GM18867 (cell line): ENCODE results near the gene SPNS2.
A peak's percentile ranks its signal among the peaks of the same experiment; 100 is the strongest.

Experiments
- ATAC-seq: cut with Tn5 transposase; IDR thresholded peaks from one replicate; pipeline ENCODE4 v1.9.1; 2021; ENCODE audit warnings: mild to moderate bottlenecking, moderate library complexity; ENCODE audit not compliant: unreplicated experiment

SPNS2 gene, protein sequence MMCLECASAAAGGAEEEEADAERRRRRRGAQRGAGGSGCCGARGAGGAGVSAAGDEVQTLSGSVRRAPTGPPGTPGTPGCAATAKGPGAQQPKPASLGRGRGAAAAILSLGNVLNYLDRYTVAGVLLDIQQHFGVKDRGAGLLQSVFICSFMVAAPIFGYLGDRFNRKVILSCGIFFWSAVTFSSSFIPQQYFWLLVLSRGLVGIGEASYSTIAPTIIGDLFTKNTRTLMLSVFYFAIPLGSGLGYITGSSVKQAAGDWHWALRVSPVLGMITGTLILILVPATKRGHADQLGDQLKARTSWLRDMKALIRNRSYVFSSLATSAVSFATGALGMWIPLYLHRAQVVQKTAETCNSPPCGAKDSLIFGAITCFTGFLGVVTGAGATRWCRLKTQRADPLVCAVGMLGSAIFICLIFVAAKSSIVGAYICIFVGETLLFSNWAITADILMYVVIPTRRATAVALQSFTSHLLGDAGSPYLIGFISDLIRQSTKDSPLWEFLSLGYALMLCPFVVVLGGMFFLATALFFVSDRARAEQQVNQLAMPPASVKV

DNA sequence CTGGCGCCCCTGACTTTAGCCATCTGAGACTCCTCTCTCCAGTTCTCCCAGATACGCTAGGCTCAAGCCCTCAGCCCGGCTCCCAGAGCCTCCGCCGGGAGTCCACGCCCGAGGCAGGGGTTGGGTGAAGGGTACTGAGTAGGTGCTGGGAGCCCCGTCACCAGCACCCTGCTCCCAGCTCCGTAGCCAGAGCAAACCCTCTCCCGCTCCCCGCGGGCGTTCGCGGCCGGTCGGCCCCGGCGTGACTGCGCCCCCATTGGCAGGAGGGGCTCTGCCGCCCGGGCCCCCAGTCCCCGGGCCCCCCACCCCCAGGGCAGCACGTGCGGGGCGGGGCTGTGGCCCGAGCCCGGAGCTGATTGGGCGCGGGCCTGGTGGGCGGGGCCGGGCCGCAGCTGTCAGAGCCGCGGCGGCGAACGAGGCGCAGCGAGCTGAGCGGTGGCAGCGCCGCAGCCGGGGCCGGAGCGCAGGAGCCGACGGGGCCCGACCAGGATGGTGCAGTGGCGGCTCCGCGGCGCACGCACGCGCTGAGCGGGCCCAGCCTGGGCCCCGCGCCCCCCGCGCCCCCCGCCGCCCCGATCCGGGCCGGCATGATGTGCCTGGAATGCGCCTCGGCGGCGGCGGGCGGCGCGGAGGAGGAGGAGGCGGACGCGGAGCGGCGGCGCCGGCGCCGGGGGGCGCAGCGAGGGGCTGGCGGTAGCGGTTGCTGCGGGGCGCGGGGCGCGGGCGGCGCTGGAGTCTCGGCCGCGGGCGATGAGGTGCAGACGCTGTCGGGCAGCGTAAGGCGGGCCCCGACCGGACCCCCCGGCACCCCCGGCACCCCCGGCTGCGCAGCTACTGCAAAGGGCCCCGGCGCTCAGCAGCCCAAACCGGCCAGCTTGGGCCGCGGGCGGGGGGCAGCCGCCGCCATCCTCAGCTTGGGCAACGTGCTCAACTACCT lies at the start of gene SPNS2:
Gene SPNS2, plus strand, starts transcription at position 421 of the 937 bp plus-strand sequence. Its CDS starts 167 bp downstream, at position 588.
- peak; percentile 72 for ATAC-seq

DNA sequence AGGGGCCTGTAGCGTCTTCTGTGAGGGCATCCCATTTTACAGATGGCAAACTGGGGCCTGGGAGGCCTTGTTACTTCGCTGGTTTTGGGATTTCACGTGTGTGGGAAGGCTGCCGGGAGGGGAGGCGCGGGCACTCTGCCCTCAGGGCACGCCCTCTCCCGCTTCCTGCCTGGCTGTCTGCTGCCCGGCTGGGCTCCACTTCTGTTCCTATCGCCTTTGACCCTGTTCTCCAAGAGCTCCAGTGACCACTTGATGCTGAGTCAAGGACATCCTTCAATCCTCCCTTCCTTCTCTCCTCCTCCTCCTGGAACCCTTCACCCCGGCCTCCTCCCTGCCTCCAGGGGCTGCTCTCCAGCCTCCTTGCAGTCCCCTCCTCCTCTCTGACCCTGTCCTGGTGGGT lies 48.9 kb upstream of the SPNS2 start:
- ATAC-seq = no peak

DNA sequence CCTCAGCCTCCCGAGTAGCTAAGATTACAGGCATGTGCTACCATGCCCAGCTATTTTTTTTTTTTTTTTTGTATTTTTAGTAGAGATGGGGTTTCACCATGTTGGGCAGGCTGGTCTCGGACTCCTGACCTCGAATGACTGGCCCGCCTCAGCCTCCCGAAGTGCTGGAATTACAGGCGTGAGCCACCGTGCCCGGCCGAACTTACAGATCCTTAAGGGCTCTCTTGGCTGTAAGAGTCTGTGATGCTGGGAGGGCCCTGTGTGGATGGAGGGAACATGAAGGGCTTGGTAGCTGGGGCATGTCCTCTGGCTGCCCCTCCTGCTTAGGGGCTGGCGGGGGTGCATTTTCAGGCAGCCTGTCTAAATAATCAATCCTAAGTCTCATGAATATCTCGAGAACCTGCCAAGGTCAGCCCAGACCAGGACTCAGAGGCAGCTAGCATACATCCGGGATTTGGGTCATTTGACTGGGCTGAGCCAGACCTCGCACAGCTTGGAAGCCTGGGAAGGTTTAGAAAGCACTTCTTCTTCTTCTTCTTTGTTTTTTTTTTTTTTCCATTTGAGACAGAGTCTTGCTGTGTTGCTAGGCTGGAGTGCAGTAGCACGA lies 47.9 kb upstream of the SPNS2 start:
- no peak for ATAC-seq

DNA sequence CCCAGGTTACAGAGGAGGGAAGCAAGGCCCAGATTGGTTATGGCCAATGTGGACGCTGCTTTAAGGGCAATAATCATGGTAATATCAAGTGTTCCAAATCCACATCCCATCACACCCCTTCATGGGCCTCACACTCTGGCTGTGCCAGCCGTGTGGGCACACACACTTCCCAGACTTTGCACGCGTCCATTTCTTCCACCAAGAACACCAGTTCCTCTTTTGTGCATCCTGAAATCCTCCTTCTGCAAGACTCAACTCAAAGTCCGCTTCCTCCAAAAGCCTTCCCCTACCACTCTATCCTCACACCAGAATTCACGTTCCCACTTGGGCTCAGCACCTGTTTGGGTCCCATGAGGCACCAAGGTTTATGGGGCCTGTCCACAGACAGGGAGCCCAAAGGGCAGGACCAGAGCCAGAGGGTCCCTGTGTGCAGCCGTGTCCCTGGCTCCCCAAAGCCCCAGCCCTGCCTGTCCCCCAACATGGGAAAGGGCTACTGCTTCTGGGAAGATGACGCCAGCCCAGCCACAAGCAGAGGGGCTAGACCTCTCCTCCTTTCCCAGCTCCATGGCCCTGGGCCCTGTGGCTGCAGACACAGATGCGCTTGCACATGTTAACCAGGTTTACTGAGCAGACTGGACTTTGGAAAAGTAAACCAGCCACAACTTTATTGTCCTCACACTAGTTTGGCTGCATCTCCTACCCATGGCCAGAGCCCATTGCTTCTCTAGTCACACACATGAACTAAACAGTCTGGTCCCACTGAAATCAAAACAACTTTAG lies 44.7 kb upstream of the SPNS2 start:
- no peak for ATAC-seq

DNA sequence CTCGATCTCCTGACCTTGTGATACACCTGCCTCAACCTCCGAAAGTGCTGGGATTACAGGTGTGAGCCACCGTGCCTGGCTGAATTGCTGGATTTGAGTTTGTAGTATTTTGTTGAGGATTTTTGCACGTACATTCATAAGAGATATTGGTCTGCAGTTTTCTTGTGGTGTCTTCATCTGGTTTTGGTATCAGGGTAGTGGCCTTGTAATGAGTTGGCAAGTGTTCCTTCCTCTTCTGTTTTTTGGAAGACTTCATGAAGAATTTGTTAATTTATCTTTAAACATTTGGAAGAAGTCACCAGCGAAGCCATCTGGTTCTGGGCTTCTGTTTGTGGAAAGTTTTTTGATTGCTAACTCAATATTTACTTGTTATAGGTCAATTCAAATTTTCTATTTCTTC lies 38.0 kb upstream of the SPNS2 start:
- no peak for ATAC-seq

DNA sequence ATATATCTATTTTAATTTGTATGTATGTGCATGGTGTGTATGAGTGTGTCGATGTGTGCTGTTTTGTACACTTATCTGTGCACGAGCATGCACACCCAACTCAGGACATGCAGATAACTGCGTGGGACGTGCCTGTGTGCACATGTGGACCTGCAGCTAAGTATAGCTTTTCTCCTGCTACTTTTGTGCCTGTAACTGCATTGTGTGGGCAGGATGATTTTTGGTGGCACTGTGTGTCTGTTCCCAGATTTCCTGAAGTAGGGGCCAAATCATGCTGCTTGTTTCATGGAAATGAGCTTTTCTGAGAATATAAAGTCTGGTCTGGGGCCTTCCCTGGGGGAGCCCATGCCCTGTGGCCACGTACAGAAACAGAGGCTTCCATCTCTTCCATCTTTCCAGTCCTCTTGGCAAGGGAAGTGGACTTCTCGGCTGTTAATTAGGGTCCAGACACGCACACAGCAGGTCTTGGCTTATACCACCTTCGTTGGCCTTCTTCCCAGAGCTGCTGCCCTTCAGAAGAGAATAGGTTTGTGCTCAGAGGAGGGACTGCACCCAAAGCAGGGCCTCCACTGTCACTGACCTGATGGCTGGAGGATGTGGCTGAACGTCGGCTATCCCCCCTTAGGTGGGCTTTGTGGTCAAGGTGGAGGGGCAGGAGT lies 34.7 kb upstream of the SPNS2 start:
- ATAC-seq = no peak

DNA sequence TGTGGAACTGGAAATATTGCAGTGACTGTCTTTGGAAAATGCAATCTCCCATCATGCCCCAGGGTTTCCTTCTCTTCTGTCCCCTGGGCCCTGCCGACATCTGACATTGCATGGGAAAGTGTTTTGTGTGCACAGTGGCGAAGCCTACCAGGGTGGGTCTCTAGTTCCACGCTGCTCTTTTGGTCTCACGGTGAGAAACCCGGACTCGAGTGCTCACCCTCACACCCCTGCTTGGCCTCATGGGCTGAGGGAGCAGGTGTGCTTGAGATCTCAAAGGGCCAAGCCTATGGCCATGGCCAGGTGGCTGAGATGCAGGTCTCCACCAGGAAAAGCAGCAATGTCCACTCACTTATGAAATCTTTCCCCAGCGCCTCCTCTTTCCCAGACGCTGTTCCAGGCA lies 32.9 kb upstream of the SPNS2 start:
- ATAC-seq = no peak

DNA sequence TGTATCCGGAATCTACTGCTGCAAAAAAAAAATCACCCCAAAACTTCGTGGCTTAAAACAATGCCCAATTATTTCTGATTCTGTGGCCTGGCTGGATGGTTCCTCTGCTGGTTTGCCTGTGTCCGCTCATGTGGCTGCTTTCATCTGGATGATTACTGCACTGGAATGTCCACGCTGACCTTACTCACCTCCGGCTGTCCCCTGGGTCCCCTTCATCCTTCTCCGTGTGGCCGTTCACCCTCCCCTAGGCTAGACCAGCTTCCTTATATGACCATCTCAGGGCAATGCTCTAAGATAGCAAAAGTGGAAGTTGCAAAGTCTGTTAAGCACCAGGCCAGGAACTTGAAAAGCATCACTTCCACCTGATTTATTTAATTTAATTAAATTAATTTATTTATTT lies 31.4 kb upstream of the SPNS2 start:
- ATAC-seq = no peak

DNA sequence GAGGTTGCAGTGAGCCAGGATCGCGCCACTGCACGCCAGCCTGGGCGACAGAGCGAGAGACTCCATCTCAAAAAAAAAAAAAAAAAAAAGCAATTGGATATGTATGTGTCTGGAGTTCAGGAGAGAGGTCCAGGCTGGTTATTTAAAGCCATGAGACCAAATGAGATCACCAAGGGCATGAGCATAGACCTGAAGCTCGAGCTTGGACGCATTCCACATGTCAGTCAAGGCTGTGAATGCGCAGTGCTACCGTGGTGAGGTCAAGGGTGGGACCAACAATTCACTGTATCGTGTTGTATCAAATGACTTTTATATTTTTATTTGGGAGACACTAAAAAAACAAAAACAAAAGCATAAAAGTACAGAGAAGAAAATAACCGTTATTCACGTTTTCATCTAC lies 29.1 kb upstream of the SPNS2 start:
- no peak for ATAC-seq

DNA sequence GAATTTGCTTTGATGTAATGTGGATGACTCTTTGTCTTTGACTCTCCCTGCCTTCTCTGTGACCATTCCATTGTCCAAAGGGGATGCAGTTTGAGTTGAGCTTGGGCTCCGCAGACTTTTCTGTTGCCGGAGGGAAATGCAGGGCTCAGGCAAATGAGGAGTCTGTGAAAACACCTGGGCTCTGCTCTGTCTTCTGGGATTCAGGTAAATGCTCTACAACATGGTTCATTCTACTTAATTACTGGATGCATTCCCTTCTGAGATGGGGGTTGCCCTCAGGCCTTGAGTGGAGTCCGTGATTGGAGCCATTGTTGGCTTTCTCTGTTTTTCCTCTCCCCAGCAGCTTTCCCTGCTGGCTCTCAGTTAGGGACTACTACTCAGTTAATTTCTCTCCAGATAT lies 26.4 kb upstream of the SPNS2 start:
- ATAC-seq = no peak

DNA sequence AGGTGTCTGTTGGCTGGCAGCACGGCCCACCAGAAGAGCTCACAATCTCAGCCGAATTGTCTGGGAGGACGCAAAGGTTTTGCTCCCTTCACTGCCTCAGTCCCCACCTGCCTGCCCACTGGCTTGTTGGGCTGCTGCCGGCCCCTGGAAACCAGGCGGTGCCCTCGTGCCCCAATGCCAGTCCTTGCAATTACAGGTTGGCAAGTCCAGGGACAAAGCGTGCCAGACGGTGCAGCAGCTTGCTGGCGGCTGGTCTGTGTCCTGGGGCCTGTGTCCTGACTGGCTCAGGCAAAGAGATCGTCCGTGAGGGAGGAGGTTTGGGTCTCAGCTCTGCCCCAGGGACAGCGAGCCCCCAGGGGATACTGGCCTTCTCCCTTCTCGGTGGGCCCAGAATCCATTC lies 24.6 kb upstream of the SPNS2 start:
- no peak for ATAC-seq

DNA sequence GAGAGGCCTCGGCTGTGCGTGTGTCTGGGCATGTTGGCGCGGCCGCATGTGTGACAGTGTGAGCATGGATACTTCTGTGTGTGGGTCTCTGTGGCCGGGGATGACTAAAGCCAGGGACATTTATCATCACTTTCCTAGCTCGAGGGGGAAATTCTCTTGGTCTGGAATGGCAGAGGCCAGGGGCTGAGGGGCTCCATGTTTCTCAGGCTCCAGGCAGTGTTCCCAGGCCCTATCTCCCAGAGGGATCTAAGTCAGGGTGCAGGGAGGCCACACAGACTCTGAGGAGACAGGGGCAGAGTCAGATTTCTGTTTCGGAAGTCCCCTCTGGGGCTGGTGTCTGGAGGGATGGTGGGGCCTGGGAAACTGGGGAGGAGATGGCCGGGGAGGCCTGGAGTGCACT lies 23.7 kb upstream of the SPNS2 start:
- no peak for ATAC-seq

DNA sequence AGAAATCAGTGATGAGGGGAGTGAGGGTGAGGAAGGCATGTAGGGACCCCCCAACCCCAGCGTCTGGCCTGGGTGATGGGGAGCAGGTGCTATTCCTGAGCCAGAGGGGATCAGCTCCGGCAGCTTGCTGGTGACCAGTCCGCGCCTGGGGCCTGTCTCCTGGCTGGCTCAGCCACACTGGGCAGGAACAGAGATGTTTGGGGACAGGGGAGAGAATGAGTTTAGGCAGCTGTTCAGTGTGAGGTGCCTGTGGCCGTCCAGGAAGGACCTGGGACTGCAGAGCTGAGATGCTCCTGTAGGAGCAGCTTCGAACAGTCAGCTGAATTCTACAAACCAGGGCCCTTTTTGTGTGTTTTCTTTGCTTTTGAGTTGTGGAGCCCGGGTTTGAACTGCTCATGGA lies 23.2 kb upstream of the SPNS2 start:
- ATAC-seq = no peak

DNA sequence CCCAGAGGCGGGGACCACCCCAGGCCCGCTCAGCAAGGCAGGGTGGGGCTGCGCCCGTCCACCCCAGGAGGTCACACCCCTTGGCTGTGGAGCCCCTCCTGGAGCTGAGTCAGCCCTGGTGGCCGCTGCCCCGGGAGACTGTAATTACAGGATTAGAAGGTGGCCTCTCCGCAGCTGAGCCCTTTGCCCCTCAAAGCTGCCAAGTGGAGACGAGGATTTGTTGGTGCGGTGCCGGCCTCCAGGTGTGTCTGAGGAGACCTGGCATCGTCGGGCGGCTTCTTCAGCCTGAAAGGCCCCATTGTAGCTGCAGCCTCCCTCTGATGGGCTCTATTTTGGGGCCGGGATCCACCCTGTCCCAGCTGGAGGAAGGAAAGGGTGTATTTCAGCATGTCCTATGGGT lies 22.7 kb upstream of the SPNS2 start:
- ATAC-seq = no peak

DNA sequence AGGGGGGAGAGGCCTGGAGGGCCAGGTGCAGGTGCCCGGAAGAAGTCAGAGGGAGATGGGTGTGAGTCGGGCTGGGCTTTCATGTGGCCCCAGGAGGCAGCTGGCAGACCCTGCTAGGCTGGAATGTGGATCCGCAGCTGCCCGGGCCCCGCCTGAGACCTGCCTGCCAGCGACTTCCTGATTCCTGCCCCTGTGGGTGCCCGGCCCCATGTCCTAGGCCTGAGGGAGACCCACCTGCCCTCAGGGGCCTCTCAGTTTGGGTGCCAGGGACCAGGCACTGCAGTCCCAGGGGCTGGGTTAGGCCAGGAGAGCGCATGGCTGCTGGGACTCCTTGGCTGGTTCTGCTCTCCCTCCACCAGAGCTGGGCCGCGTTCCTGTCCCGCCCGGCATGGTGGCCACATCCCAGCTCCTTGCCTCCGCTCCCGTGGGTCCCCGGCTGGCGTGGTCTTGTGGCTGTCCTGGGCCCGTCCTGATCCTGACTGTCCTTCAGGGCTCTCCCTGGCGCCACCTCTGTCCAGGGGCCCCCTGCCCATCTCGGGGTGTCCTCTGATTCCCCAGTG lies 22.1 kb upstream of the SPNS2 start:
- ATAC-seq = no peak

DNA sequence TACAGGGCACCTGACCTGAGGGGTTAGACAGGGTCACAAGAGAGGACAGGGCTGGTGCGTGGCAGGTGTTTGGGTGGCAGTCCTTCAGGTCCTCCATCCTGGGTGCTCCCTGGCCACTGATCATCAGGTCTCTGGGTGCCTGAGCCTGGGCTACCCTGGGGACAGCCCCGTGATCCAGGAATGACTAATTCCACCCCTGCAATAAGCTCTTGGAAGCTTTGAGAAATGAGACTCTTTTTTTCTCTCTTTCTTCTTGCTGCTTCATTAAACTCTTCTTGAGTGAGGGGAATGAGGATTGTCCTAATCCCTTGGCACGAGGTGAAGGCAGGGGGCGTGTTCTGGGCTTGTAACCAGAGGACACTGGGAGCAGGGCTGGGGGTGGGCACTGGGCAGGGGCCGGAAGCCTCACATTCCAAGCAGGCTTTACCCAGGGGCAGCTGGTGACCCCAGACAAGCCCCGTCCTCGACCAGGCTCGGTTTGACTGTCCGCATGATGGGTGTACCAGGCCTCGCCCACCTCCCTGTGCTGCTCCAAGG lies 21.4 kb upstream of the SPNS2 start:
- ATAC-seq = no peak

DNA sequence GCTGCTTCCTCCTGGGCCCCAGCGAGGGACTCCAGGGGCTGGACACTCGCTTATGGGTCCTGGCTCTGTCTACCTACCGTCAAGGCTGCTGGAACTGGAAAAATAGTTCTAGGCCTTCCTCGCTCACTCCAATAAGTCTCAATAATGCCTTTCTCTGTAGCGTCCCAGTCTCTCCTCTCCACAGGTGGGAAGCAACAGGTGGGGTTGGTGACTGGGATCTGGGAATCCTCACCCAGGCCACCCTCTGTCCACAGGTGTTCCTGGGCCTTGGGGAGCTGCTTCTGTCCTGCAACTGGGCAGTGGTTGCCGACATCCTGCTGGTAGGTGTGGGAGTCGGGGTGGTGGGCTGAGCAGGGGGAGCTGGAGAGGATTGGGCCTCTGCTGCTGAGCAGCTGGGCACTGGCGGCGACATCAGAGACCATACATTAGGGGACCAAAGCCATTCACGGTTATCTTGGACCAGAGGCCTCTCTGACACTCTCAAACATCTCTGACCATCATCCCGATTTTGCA lies 20.3 kb upstream of the SPNS2 start:
- ATAC-seq = no peak

DNA sequence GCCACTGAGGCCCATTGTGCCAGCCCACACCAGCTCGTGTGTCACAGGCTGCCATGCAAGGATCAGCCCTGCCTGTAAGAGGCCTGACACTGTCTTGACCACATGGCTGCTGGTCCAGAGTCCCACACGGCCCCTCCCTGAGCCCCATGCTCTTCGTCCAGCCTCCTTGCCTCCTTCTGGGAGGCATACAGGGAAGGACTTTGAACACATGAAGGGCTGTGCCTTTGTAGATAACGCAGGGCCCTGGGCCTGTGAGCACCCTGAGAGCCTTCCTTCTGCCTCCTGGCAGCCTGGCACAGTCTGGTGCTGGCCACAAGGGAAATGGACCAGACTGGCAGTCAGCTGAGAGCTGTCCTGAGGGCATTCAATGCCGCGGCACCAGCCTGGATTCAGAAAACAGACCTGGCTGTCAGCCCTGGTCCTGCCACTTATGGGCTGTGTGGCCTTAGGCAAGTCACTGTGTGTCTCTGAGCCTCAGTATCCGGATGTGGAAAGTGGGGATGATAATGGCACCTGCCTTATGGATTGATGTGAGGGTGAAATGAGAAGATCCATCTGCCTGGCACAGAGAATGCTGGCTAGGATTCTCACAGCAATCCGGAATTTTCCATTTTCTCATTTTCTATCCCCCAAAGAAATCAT lies 19.2 kb upstream of the SPNS2 start:
- ATAC-seq = no peak
